ENCODE results near the gene NFE2L1.

- TF ChIP-seq CTCF (IDR thresholded peaks at IDR 0.05): no peak
- TF ChIP-seq POLR2A (IDR thresholded peaks at IDR 0.05): no peak
- TF ChIP-seq POLR2AphosphoS5 (IDR thresholded peaks at IDR 0.05): no peak
- no peak for TF ChIP-seq EP300 (IDR thresholded peaks at IDR 0.05)
These were observed 8.7 kb downstream of the NFE2L1 start for GRCh38 chr17:48056879-48057278.
